ENCODE results near the gene UBR1.

DNA sequence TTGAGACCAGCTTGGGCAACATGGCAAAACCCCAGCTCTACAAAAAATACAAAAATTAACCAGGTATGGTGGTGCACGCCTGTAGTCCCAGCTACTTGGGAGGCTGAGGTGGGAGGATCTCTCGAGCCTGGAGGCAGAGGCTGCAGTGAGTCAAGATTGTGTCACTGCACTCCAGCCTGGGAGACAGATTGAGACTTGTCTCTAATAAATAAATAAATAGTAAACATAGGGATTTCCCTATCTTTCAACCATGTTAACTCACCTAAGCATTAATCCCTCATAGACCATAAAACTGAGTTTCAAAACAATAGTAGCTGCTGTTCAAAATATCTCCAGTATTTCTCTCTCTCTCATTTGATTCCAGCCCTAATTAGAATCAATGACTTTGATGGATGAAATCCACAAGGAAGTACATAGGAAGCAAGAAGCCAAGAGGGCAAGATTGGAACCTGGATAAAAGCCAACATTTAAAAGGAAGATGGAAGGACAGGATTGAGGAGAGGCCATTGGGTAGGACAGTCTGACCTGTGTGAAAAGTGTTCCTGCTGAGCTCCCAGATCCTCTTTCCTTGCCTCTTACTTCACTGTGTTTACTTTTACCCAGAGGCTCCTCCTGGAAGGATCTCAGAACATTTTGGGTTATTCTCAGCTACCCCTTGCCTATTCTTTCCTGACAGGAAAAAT is 172.9 kb downstream of the UBR1 start:
- TF ChIP-seq, protein P1, sequence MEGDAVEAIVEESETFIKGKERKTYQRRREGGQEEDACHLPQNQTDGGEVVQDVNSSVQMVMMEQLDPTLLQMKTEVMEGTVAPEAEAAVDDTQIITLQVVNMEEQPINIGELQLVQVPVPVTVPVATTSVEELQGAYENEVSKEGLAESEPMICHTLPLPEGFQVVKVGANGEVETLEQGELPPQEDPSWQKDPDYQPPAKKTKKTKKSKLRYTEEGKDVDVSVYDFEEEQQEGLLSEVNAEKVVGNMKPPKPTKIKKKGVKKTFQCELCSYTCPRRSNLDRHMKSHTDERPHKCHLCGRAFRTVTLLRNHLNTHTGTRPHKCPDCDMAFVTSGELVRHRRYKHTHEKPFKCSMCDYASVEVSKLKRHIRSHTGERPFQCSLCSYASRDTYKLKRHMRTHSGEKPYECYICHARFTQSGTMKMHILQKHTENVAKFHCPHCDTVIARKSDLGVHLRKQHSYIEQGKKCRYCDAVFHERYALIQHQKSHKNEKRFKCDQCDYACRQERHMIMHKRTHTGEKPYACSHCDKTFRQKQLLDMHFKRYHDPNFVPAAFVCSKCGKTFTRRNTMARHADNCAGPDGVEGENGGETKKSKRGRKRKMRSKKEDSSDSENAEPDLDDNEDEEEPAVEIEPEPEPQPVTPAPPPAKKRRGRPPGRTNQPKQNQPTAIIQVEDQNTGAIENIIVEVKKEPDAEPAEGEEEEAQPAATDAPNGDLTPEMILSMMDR (conservative IDR thresholded peaks at IDR 0.05 in 1 of 2, IDR thresholded peaks at IDR 0.05 in 1 of 2; ENCODE audit: low read depth in 1 of 2, low read length in 2 of 2), result no peak
- TF ChIP-seq EZH2 (IDR thresholded peaks at IDR 0.05; ENCODE audit: low read length, missing control alignments), result no peak
